K562 (cell line): Measurements from ENCODE around the gene DIP2C.

Source experiments
- CBX1 ChIP-seq: sonication (generic); IDR thresholded peaks from 2 replicates; pipeline ENCODE4 v1.6.1; 2016; ENCODE audit warnings: antibody characterized with exemption, low read depth, mild to moderate bottlenecking
- CBX3 ChIP-seq, 2 experiments: IDR thresholded peaks; 1 replicate in 1 of 2; 2 replicates in 1 of 2; pipeline ENCODE4 v1.6.1; 2012; ENCODE audit warnings: inconsistent platforms in 2 of 2, low read length in 2 of 2, borderline replicate concordance in 1 of 2, control low read depth in 1 of 2
- CHD2 ChIP-seq: IDR thresholded peaks from 2 replicates; pipeline ENCODE4 v1.6.1; 2011; ENCODE audit warnings: low read depth, low read length
- GATA2 ChIP-seq: sonication (generic); formaldehyde crosslinking; IDR thresholded peaks from 2 replicates; pipeline ENCODE4 v1.4.0; 2020; ENCODE audit warnings: mild to moderate bottlenecking, missing genetic modification reagents
- JUN ChIP-seq, 2 experiments: sonication (generic) in 1 of 2; formaldehyde crosslinking in 1 of 2; IDR thresholded peaks; 2 replicates each; pipeline versions ENCODE4 v1.6.1 to v1.8.0; 2012 to 2022; ENCODE audit warnings: borderline replicate concordance in 2 of 2, mild to moderate bottlenecking in 2 of 2, improper control_type of control experiment in 1 of 2, low read depth in 1 of 2, low read length in 1 of 2, missing genetic modification reagents in 1 of 2
- NFIC ChIP-seq: fragments of 450-650 bp; IDR thresholded peaks from 2 replicates; pipeline ENCODE4 v1.6.1; 2017; ENCODE audit warnings: mild to moderate bottlenecking, inconsistent platforms
- SMC3 ChIP-seq: conservative IDR thresholded peaks from 2 replicates; pipeline ENCODE4 v1.6.1; 2011; ENCODE audit warnings: low read depth, low read length, improper control_type of control experiment; ENCODE audit not compliant: insufficient read depth
- TBP ChIP-seq: optimal IDR thresholded peaks from 2 replicates; pipeline ENCODE3; 2011; ENCODE audit warnings: low read depth, low read length, improper control_type of control experiment
- TCF7 ChIP-seq: sonication (generic); IDR thresholded peaks from 2 replicates; pipeline ENCODE4 v1.6.1; 2016; ENCODE audit warnings: antibody characterized with exemption, borderline replicate concordance
- YBX1 ChIP-seq: fragments of 450-650 bp; IDR thresholded peaks from 2 replicates; pipeline ENCODE4 v1.7.1; 2016; ENCODE audit warnings: mild to moderate bottlenecking
- ZNF124 ChIP-seq: sonication (generic); formaldehyde crosslinking; IDR thresholded peaks from 2 replicates; pipeline ENCODE4 v1.8.1; 2022; ENCODE audit warnings: missing genetic modification reagents
- ZNF274 ChIP-seq: IDR thresholded peaks from 2 replicates; pipeline ENCODE4 v1.6.1; 2011; ENCODE audit warnings: low read depth, mild to moderate bottlenecking, low read length, moderate library complexity, borderline replicate concordance
- ZNF707 ChIP-seq: fragments of 250-450 bp; sonication (Bioruptor Pico); conservative IDR thresholded peaks from 2 replicates; pipeline ENCODE4 v1.8.0; 2022; ENCODE audit warnings: inconsistent platforms, mild to moderate bottlenecking, moderate library complexity
- TF ChIP-seq, protein P1 (sequence below), 3 experiments: IDR thresholded peaks in 2 of 3; conservative IDR thresholded peaks in 1 of 3; 2 replicates each; pipeline ENCODE4 v1.5.1; 2011 to 2012; ENCODE audit warnings: low read length in 3 of 3, mild to moderate bottlenecking in 3 of 3, control low read depth in 2 of 3, improper control_type of control experiment in 1 of 3, inconsistent platforms in 1 of 3, low read depth in 1 of 3, mixed read lengths in 1 of 3, moderate library complexity in 1 of 3; ENCODE audit not compliant: insufficient read depth in 2 of 3

DNA sequence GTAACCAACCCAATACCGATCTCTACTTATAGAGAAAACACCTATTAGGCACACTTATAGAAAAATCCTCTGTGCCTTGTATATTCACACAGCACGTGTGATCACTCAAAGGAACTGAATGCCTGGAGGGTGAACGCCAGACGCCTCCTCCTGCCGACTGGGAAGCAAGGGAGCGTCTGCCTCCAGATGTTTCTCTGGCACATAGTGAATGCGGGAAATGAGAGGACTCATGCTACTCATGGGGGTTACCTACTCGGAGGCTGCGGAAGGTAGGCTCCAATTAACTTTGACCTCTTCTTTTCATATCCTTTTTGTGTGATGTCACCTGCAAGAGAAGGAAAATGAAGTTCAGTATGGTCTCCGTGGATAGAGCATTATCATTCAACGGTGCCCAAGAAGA, 203.3 kb downstream of the DIP2C start:
- TF ChIP-seq TBP (no peak), ZNF274 (no peak), JUN (IDR thresholded peaks at IDR 0.05; ENCODE audit: borderline replicate concordance, low read depth, low read length) (no peak), JUN (CRISPR knock-in tag; IDR thresholded peaks at IDR 0.05; ENCODE audit: borderline replicate concordance) (no peak), CHD2 (no peak), ZNF124 (CRISPR knock-in tag) (no peak), GATA2 (CRISPR knock-in tag) (no peak), CBX1 (no peak), TCF7 (no peak), ZNF707 (CRISPR knock-in tag) (no peak), YBX1 (no peak), CBX3 (IDR thresholded peaks at IDR 0.05; ENCODE audit: borderline replicate concordance in 1 of 2, low read length in 2 of 2) (no peak), NFIC (no peak), SMC3 (no peak)
- TF ChIP-seq, protein P1, sequence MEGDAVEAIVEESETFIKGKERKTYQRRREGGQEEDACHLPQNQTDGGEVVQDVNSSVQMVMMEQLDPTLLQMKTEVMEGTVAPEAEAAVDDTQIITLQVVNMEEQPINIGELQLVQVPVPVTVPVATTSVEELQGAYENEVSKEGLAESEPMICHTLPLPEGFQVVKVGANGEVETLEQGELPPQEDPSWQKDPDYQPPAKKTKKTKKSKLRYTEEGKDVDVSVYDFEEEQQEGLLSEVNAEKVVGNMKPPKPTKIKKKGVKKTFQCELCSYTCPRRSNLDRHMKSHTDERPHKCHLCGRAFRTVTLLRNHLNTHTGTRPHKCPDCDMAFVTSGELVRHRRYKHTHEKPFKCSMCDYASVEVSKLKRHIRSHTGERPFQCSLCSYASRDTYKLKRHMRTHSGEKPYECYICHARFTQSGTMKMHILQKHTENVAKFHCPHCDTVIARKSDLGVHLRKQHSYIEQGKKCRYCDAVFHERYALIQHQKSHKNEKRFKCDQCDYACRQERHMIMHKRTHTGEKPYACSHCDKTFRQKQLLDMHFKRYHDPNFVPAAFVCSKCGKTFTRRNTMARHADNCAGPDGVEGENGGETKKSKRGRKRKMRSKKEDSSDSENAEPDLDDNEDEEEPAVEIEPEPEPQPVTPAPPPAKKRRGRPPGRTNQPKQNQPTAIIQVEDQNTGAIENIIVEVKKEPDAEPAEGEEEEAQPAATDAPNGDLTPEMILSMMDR (IDR thresholded peaks at IDR 0.05 in 2 of 3, conservative IDR thresholded peaks at IDR 0.05 in 1 of 3; ENCODE audit: insufficient read depth in 2 of 3, low read depth in 1 of 3, low read length in 3 of 3) = no peak
